ENCODE results near the gene UFD1. TPM values are rescaled to one million over a fixed set of nuclear protein-coding genes. Genes with fewer than 3 reads are reported as not detected.

UFD1 gene
- total and polyA plus RNA-seq, 9 of the 15 experiments (the other 6 are each of a cell fraction or from before 2014, with no cell fraction given), result 238 to 645 (median 363) TPM

- TF ChIP-seq, protein P1, sequence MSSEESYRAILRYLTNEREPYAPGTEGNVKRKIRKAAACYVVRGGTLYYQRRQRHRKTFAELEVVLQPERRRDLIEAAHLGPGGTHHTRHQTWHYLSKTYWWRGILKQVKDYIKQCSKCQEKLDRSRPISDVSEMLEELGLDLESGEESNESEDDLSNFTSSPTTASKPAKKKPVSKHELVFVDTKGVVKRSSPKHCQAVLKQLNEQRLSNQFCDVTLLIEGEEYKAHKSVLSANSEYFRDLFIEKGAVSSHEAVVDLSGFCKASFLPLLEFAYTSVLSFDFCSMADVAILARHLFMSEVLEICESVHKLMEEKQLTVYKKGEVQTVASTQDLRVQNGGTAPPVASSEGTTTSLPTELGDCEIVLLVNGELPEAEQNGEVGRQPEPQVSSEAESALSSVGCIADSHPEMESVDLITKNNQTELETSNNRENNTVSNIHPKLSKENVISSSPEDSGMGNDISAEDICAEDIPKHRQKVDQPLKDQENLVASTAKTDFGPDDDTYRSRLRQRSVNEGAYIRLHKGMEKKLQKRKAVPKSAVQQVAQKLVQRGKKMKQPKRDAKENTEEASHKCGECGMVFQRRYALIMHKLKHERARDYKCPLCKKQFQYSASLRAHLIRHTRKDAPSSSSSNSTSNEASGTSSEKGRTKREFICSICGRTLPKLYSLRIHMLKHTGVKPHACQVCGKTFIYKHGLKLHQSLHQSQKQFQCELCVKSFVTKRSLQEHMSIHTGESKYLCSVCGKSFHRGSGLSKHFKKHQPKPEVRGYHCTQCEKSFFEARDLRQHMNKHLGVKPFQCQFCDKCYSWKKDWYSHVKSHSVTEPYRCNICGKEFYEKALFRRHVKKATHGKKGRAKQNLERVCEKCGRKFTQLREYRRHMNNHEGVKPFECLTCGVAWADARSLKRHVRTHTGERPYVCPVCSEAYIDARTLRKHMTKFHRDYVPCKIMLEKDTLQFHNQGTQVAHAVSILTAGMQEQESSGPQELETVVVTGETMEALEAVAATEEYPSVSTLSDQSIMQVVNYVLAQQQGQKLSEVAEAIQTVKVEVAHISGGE (CRISPR knock-in tag; IDR thresholded peaks at IDR 0.05), result peak in 2 of 3 experiments; percentile 98 to 100; a peak in 3 of 6 replicates
- TF ChIP-seq RAD51 (IDR thresholded peaks at IDR 0.05; ENCODE audit: borderline replicate concordance, low read depth) (no peak), NRF1 (conservative IDR thresholded peaks at IDR 0.05 in 1 of 2, IDR thresholded peaks at IDR 0.05 in 1 of 2) (no peak), SPI1 (IDR thresholded peaks at IDR 0.05; ENCODE audit: borderline replicate concordance, low read depth, low read length) (peak; percentile 38; the same call in 1 of the 2 replicates), POLR2G (IDR thresholded peaks at IDR 0.05; ENCODE audit: low read depth, low read length) (peak; percentile 98), CHD2 (IDR thresholded peaks at IDR 0.05; ENCODE audit: low read depth, low read length) (peak; percentile 77; the same call in 1 of the 2 replicates), TBP (optimal IDR thresholded peaks at IDR 0.05; ENCODE audit: low read depth, low read length) (no peak), NR2F6 (CRISPR knock-in tag; IDR thresholded peaks at IDR 0.05) (peak; percentile 95; the same call in 1 of the 2 replicates), JUN (IDR thresholded peaks at IDR 0.05; ENCODE audit: borderline replicate concordance, low read depth, low read length) (peak; percentile 97), JUN (CRISPR knock-in tag; IDR thresholded peaks at IDR 0.05; ENCODE audit: borderline replicate concordance) (no peak), POLR2H (tag; IDR thresholded peaks at IDR 0.05; ENCODE audit: low read depth) (no peak), HDAC6 (IDR thresholded peaks at IDR 0.05; ENCODE audit: low read depth, low read length) (peak; percentile 90), HDAC8 (tag; IDR thresholded peaks at IDR 0.05) (peak; percentile 95), PHF20 (IDR thresholded peaks at IDR 0.05; ENCODE audit: partially characterized antibody) (no peak), PHB (CRISPR knock-in tag; IDR thresholded peaks at IDR 0.05) (peak; percentile 97), PTTG1 (tag; IDR thresholded peaks at IDR 0.05; ENCODE audit: low read depth) (no peak)
- TF ChIP-seq, protein P2, sequence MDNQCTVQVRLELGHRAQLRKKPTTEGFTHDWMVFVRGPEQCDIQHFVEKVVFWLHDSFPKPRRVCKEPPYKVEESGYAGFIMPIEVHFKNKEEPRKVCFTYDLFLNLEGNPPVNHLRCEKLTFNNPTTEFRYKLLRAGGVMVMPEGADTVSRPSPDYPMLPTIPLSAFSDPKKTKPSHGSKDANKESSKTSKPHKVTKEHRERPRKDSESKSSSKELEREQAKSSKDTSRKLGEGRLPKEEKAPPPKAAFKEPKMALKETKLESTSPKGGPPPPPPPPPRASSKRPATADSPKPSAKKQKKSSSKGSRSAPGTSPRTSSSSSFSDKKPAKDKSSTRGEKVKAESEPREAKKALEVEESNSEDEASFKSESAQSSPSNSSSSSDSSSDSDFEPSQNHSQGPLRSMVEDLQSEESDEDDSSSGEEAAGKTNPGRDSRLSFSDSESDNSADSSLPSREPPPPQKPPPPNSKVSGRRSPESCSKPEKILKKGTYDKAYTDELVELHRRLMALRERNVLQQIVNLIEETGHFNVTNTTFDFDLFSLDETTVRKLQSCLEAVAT (IDR thresholded peaks at IDR 0.05), result no peak
- TF ChIP-seq, protein P3, sequence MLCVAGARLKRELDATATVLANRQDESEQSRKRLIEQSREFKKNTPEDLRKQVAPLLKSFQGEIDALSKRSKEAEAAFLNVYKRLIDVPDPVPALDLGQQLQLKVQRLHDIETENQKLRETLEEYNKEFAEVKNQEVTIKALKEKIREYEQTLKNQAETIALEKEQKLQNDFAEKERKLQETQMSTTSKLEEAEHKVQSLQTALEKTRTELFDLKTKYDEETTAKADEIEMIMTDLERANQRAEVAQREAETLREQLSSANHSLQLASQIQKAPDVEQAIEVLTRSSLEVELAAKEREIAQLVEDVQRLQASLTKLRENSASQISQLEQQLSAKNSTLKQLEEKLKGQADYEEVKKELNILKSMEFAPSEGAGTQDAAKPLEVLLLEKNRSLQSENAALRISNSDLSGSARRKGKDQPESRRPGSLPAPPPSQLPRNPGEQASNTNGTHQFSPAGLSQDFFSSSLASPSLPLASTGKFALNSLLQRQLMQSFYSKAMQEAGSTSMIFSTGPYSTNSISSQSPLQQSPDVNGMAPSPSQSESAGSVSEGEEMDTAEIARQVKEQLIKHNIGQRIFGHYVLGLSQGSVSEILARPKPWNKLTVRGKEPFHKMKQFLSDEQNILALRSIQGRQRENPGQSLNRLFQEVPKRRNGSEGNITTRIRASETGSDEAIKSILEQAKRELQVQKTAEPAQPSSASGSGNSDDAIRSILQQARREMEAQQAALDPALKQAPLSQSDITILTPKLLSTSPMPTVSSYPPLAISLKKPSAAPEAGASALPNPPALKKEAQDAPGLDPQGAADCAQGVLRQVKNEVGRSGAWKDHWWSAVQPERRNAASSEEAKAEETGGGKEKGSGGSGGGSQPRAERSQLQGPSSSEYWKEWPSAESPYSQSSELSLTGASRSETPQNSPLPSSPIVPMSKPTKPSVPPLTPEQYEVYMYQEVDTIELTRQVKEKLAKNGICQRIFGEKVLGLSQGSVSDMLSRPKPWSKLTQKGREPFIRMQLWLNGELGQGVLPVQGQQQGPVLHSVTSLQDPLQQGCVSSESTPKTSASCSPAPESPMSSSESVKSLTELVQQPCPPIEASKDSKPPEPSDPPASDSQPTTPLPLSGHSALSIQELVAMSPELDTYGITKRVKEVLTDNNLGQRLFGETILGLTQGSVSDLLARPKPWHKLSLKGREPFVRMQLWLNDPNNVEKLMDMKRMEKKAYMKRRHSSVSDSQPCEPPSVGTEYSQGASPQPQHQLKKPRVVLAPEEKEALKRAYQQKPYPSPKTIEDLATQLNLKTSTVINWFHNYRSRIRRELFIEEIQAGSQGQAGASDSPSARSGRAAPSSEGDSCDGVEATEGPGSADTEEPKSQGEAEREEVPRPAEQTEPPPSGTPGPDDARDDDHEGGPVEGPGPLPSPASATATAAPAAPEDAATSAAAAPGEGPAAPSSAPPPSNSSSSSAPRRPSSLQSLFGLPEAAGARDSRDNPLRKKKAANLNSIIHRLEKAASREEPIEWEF (CRISPR knock-in tag; IDR thresholded peaks at IDR 0.05), result no peak
Observed at GRCh38 chr22:19432133-19432851, 46.7 kb downstream of the UFD1 start, which contains the start of gene MRPL40 (continued).
